Amniotic stem cell (primary cell): ENCODE measurements around the gene MAN1A1.
"Not testable (repeated sequence)": the region's sequence is repeated elsewhere in the genome, so short reads cannot be mapped to it uniquely, and the experiment has no call there.

Experiments
- DNase-seq: peaks from one replicate; lab custom pipeline; 2025; lab: John Stamatoyannopoulos, UW

The MAN1A1 gene

GRCh38 chr6:119349361-119350201, at the start of gene MAN1A1:
MAN1A1 (minus strand) TSS chr6:119349761; CDS start chr6:119349065, 696 bp downstream.
- DNase-seq = peak; percentile 65

- DNase-seq = no peak
Observed at GRCh38 chr6:119395192-119395591, 45.6 kb upstream of the MAN1A1 start.

- no peak for DNase-seq
Observed at GRCh38 chr6:119390247-119390793, 40.8 kb upstream of the MAN1A1 start.

DNA sequence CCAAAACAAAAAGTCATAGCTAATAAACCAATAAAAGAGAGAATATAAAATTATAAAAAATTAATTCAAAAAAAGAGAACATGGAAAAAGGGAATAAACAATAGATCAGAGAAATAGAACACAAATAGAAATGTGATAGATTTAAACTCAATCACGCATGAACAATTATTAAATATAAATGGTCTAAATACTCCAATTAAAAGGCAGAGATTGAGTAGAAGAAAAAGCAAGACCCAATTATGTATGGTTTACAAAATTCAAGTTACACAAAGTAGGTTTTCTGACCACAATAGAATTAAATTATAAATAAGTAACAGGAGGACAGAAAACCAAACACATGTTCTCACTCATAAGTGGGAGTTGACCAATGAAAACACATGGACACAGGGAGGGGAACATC, 36.4 kb upstream of the MAN1A1 start:
- DNase-seq = no peak

GRCh38 chr6:119384444-119384843, 34.9 kb upstream of the MAN1A1 start:
- DNase-seq = no peak

DNA sequence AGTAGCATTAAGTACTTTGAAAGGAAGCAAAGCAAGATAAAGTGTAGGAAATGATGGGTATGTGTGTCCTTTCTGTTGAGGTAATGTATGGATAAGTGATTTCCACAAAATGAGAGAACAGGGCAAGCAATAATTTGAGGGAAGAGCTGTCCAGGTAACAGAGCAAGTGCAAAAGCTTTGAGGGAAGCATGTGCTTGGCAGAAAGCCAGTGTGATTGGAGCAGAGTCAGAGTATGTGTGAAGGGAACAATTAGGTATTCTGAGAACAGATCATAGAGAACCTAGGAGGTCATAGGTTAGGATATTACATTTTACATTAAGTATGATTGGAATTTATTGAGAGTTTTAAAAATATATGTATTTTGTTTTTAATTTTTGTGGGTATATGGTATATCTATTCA, 30.2 kb upstream of the MAN1A1 start:
- DNase-seq = no peak

GRCh38 chr6:119377043-119377442, 27.5 kb upstream of the MAN1A1 start:
- not testable (repeated sequence) for DNase-seq

- no peak for DNase-seq
Observed at GRCh38 chr6:119370080-119370479, 20.5 kb upstream of the MAN1A1 start.

GRCh38 chr6:119368921-119369320, 19.4 kb upstream of the MAN1A1 start:
- no peak for DNase-seq

- DNase-seq = no peak
Observed at GRCh38 chr6:119361209-119361608, 11.6 kb upstream of the MAN1A1 start.

DNA sequence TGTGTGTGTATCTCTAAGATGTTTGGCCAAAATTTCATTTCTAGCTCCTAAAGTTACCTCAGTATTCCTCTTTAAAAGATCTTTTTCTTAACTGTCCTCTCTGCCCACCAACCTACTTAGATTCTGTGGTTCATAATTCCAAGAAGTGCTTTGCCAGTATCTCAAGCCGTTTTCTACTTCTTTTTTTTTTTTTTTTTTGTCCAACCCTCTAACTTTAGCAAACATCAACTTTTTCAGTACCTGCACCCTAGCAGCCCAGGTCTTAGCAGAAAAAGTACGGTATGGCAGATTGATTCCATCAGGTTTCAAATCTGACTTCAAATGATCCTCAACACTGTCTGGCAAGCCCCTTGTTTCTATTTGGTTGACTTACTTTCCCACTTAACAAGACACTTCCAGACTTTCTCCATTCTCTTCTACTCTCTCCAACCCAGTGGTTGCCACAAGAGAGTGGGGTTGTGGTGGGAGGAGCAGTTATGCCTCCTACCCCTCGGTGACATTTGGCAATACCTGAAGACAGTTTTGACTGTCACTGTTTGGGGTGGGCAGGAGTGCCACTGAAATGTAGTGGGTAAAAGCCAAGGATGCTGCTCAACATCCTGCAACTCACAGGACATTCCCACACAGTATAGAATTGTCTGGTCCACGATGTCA, 10.8 kb upstream of the MAN1A1 start:
- no peak for DNase-seq

- no peak for DNase-seq
Observed at GRCh38 chr6:119355890-119356289, 6.3 kb upstream of the MAN1A1 start.

GRCh38 chr6:119355157-119355556, 5.6 kb upstream of the MAN1A1 start:
- no peak for DNase-seq

- no peak for DNase-seq
Observed at GRCh38 chr6:119353696-119354095, 4.1 kb upstream of the MAN1A1 start.

- no peak for DNase-seq
Observed at GRCh38 chr6:119352001-119352400, 2.4 kb upstream of the MAN1A1 start.

DNA sequence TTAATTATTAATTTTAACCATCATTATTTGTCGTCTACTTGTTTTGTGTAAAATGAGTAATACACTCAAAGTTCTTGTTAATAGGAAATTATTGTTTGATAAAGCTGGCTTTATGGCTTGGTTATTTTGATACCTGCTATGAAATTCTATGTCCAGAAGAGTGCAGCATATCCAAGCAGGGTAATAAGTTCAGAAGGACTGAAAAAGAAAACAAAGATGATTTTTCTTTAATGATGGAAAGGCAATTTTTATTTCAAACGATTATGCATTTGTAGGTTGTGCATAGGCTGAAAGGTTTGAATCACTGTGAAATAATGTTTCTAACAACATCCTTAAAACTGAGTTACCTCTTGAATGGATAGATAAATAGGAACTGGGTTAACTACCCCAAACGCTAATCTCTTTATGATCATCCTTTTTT, 1.4 kb upstream of the MAN1A1 start:
- DNase-seq = peak; percentile 19

DNA sequence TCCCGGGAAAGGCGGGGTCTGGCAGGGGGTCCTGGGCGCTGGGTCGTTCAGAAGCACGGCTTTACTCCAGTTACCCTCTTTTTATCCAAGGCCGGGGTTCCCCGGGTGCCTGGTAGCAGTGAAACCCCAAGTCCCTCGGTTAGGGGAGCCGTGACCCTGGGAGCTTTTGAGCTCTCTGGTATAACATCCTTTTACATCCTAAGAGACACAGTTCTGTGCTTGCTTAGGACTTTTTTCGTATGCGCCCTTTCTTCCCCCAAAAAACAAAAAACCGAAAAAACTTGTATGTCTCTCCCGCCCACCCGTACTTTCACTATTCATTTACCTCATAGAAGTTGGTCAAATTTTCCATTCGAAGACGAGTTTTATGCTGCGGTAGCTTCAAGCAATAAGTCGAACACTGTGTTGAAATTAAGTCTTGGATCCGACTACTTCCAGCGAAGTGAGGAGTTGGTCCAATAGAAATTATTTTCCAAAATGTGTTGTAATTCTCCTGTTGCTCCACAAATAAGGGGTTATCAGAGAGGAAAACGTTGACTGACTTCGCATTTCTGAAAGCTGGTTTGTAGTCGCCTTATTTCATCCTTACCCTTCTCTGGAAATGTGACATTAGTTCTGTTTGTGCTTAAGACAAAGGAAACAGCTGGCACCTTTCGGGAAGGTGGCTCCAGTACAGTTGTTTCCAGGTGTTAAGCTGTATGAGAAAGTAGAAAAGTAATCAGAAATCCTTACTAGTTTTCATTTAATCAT, 816 bp upstream of the MAN1A1 start:
- peak; percentile 46 for DNase-seq

DNA sequence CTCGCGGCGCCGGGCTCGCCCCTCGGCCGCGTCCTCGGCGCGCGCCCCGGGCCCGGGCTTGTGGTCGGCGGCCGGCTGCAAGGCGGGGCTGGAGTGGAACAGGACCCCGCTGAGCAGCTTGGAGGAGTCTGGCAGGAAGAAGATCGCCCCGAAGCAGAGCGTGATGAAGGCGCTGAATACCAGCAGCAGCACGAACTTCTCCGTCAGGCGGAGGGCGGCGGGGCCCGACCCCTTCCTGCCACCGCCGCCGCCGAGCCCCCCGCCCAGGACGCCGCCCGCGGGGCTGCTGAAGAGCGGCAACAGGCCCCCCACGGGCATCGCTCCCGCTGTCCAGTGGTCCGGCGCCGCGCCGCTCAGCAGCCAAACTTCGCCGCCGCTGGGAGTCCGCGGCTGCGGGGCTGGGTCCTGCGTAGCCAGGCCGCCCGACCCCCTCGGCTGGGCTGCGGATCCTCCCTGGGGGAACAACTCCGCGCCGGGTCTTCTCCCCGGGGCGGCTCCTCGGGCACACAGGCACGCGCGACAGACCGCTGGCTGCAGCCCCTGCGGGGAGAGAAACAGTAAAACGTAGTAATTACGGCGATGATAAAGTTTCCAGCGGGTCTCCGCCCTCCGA, 707 bp downstream of the MAN1A1 start:
- no peak for DNase-seq

DNA sequence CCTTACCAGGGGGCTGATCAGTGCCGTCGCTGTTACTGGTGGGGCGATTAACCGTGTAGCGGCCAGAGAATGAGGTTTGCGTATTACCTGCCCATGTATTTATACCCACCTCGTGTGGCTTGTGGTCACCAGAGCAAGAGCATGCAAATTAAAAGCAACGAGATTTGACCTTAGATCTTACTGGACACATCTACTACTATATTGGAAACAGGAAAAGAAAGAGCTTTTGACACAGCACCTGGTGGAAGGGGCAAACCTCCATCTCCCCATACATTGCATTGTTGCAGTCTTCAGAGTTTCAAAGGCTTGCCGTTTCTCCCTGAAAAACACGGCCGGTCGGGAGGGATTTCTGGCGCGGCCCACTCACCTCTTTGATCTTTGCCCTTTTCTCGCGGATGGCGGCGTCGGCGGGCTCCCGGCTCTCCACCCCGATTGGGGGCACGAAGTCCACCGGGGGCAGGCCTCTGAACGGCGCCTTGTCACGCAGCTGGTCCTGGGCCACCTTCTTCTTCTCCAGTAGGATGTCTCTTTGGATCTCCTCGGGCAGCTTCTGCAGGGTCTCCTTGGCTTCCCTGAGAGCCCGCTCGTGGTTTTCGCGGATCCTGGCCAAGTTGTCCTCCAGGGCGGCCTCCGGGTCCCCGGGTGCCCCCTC, 1.3 kb downstream of the MAN1A1 start:
- no peak for DNase-seq

GRCh38 chr6:119347466-119348095, 2.0 kb downstream of the MAN1A1 start:
- DNase-seq = no peak

- DNase-seq = no peak
Observed at GRCh38 chr6:119346936-119347335, 2.6 kb downstream of the MAN1A1 start.
